NT2/D1 (cell line): Measurements from ENCODE around the gene DCLK2.

Source experiments
- DNase-seq: peaks from one replicate; pipeline ENCODE4 v3.0.0-alpha.2; 2011; ENCODE audit warnings: low read depth, low spot score
- H3K27me3 ChIP-seq: 2 replicates; pipeline ENCODE4 v1.6.0; 2011; ENCODE audit warnings: mild to moderate bottlenecking; ENCODE audit not compliant: insufficient read length, insufficient read depth
- H3K36me3 ChIP-seq: 2 replicates; pipeline ENCODE4 v1.6.1; 2011; ENCODE audit warnings: mild to moderate bottlenecking, low read length, mixed read lengths; ENCODE audit not compliant: insufficient read depth, insufficient read length
- H3K4me1 ChIP-seq: 2 replicates; pipeline ENCODE4 v1.5.1; 2011; ENCODE audit not compliant: insufficient read depth, insufficient read length
- H3K4me3 ChIP-seq: 2 replicates; pipeline ENCODE4 v1.5.1; 2011; ENCODE audit warnings: low read depth; ENCODE audit not compliant: insufficient read length
- H3K9ac ChIP-seq: 2 replicates; pipeline ENCODE4 v1.6.0; 2011; ENCODE audit warnings: low read depth; ENCODE audit not compliant: insufficient read length
- H3K9me3 ChIP-seq: 2 replicates; pipeline ENCODE4 v1.5.1; 2011; ENCODE audit warnings: mild to moderate bottlenecking, low read length; ENCODE audit not compliant: insufficient read depth
- SUZ12 ChIP-seq: IDR thresholded peaks from 2 replicates; pipeline ENCODE4 v1.6.1; 2011; ENCODE audit not compliant: insufficient read length, insufficient read depth; ENCODE audit errors: extremely low read depth
- YY1 ChIP-seq: IDR thresholded peaks from 2 replicates; pipeline ENCODE4 v1.6.1; 2011; ENCODE audit not compliant: insufficient read length, insufficient read depth
- ZNF274 ChIP-seq: IDR thresholded peaks from 2 replicates; pipeline ENCODE4 v1.6.1; 2011; ENCODE audit warnings: mild to moderate bottlenecking, low read depth, low read length

DCLK2 gene

GRCh38 chr4:150130933-150131332 lies 52.7 kb downstream of the DCLK2 start:
- Histone ChIP-seq H3K9ac (no peak overlapping the region), H3K9me3 (no peaks in the 10 kb centered on the region), H3K4me1 (no peaks in the 10 kb centered on the region), H3K27me3 (no peaks in the 10 kb centered on the region), H3K4me3 (no peak overlapping the region), H3K36me3 (no peaks in the 10 kb centered on the region)
- TF ChIP-seq YY1 (no peak), ZNF274 (no peak), SUZ12 (no peak)
- DNase-seq = no peak

GRCh38 chr4:150131581-150132228 lies 53.5 kb downstream of the DCLK2 start:
- no peaks in the 10 kb centered on the region for H3K27me3 ChIP-seq
- no peaks in the 10 kb centered on the region for H3K4me1 ChIP-seq
- H3K9ac ChIP-seq = no peak overlapping the region
- H3K4me3 ChIP-seq = no peak overlapping the region
- no peak for DNase-seq
- TF ChIP-seq YY1 (no peak), SUZ12 (no peak), ZNF274 (no peak)
- no peaks in the 10 kb centered on the region for H3K9me3 ChIP-seq
- H3K36me3 ChIP-seq = no peaks in the 10 kb centered on the region

GRCh38 chr4:150133605-150134004 lies 55.4 kb downstream of the DCLK2 start:
- no peaks in the 10 kb centered on the region for H3K36me3 ChIP-seq

GRCh38 chr4:150135134-150135772 lies 57.0 kb downstream of the DCLK2 start:
- no peak for DNase-seq
- H3K9me3 ChIP-seq = no peaks in the 10 kb centered on the region
- no peak overlapping the region for H3K9ac ChIP-seq
- no peaks in the 10 kb centered on the region for H3K27me3 ChIP-seq
- H3K4me1 ChIP-seq = no peaks in the 10 kb centered on the region
- TF ChIP-seq YY1 = no peak
- no peak for TF ChIP-seq ZNF274
- no peak for TF ChIP-seq SUZ12
- H3K4me3 ChIP-seq = no peak overlapping the region
- H3K36me3 ChIP-seq = no peaks in the 10 kb centered on the region

More at GRCh38 chr4:150133605-150134004, 55.4 kb downstream of the DCLK2 start:
- Histone ChIP-seq H3K27me3 (no peaks in the 10 kb centered on the region), H3K9ac (no peak overlapping the region), H3K4me1 (no peaks in the 10 kb centered on the region), H3K9me3 (no peaks in the 10 kb centered on the region), H3K4me3 (no peak overlapping the region)
- TF ChIP-seq YY1 = no peak
- no peak for TF ChIP-seq ZNF274
- no peak for TF ChIP-seq SUZ12
- DNase-seq = no peak

GRCh38 chr4:150136036-150136435 lies 57.8 kb downstream of the DCLK2 start:
- Histone ChIP-seq H3K27me3 (no peaks in the 10 kb centered on the region), H3K36me3 (no peaks in the 10 kb centered on the region), H3K4me3 (no peak overlapping the region), H3K4me1 (no peaks in the 10 kb centered on the region), H3K9ac (no peak overlapping the region), H3K9me3 (no peaks in the 10 kb centered on the region)
- TF ChIP-seq YY1 (no peak), ZNF274 (no peak), SUZ12 (no peak)
- no peak for DNase-seq

GRCh38 chr4:150136481-150136880 lies 58.2 kb downstream of the DCLK2 start:
- TF ChIP-seq SUZ12 (no peak), YY1 (no peak), ZNF274 (no peak)
- Histone ChIP-seq H3K4me3 (no peak overlapping the region), H3K9ac (no peak overlapping the region), H3K27me3 (no peaks in the 10 kb centered on the region), H3K4me1 (no peaks in the 10 kb centered on the region), H3K36me3 (no peaks in the 10 kb centered on the region), H3K9me3 (no peaks in the 10 kb centered on the region)
- no peak for DNase-seq

GRCh38 chr4:150139297-150139865 lies 61.1 kb downstream of the DCLK2 start:
- Histone ChIP-seq H3K36me3 (no peaks in the 10 kb centered on the region), H3K9ac (no peak overlapping the region), H3K27me3 (no peaks in the 10 kb centered on the region), H3K9me3 (no peaks in the 10 kb centered on the region), H3K4me3 (no peak overlapping the region), H3K4me1 (no peaks in the 10 kb centered on the region)
- no peak for TF ChIP-seq ZNF274
- no peak for TF ChIP-seq YY1
- TF ChIP-seq SUZ12 = no peak
- no peak for DNase-seq
